Measurements from ENCODE around the gene TSPO2. TPM values are rescaled to one million over a fixed set of nuclear protein-coding genes. Genes with fewer than 3 reads are reported as not detected.
A peak's percentile ranks its signal among the peaks of the same experiment; 100 is the strongest.

Gene TSPO2
- total and polyA plus RNA-seq, 2 of the 8 experiments (the other 6 are each of a cell fraction or from before 2014, with no cell fraction given), result not detected

GRCh38 chr6:41061196-41061726 is 19.0 kb downstream of the TSPO2 start:
- TF ChIP-seq CTBP2 (IDR thresholded peaks at IDR 0.05; ENCODE audit: borderline replicate concordance, insufficient read depth, insufficient read length, low read length) (no peak), SP2 (IDR thresholded peaks at IDR 0.05; ENCODE audit: low read length) (no peak), CHD2 (IDR thresholded peaks at IDR 0.05; ENCODE audit: low read length) (no peak), RBBP5 (IDR thresholded peaks at IDR 0.05; ENCODE audit: borderline replicate concordance, low read depth, low read length) (no peak), EGR1 (IDR thresholded peaks at IDR 0.05; ENCODE audit: borderline replicate concordance, low read depth, low read length) (no peak), CBX5 (IDR thresholded peaks at IDR 0.05; ENCODE audit: low read depth, low read length) (no peak), SP4 (IDR thresholded peaks at IDR 0.05; ENCODE audit: low read length) (no peak), MAX (IDR thresholded peaks at IDR 0.05) (no peak), TEAD4 (IDR thresholded peaks at IDR 0.05; ENCODE audit: low read depth, low read length) (no peak), GABPA (IDR thresholded peaks at IDR 0.05; ENCODE audit: borderline replicate concordance, insufficient read depth, low read length) (no peak), SP1 (IDR thresholded peaks at IDR 0.05; ENCODE audit: low read depth, low read length) (no peak), GTF2F1 (IDR thresholded peaks at IDR 0.05; ENCODE audit: borderline replicate concordance, low read depth, low read length) (no peak)
- no peaks in the 10 kb centered on the region for H4K20me1 ChIP-seq (replicated peaks in 1 of 2; ENCODE audit: control insufficient read depth in 1 of 2, insufficient read depth in 2 of 2, low read length in 2 of 2)
- H3K56ac ChIP-seq (replicated peaks; ENCODE audit: insufficient read length, low read depth, low read length), result no peak overlapping the region
- 93% methylated on average over 13 of the region's 13 CpGs; no CpG with 5 or more reads in 1 of the 2 experiments for WGBS, 2 experiments (ENCODE audit: extremely low coverage in 1 of 2, insufficient coverage in 1 of 2, insufficient read length in 1 of 2, insufficient replicate concordance in 2 of 2, low coverage in 1 of 2, low lambda C conversion rate in 2 of 2, missing lambda C conversion rate in 1 of 2)
- H2BK20ac ChIP-seq (ENCODE audit: low read length), result no peak overlapping the region
- H3K4me2 ChIP-seq (ENCODE audit: insufficient read depth in 1 of 2, low read depth in 2 of 2, low read length in 2 of 2), result no peak overlapping the region
- H3K23ac ChIP-seq (ENCODE audit: insufficient read length), result no peak overlapping the region
- H3K79me1 ChIP-seq (ENCODE audit: low read depth, low read length), result no peaks in the 10 kb centered on the region
- no peak overlapping the region for H3K14ac ChIP-seq (ENCODE audit: insufficient read length)
- no peak overlapping the region for H3K18ac ChIP-seq (ENCODE audit: extremely low read depth, low read length)
- H3K27me3 ChIP-seq (replicated peaks in 1 of 4; ENCODE audit: control insufficient read depth in 3 of 4, extremely low read depth in 1 of 4, insufficient read depth in 3 of 4, low read length in 3 of 4), result no peaks in the 10 kb centered on the region
- H2BK15ac ChIP-seq (ENCODE audit: low read length), result no peak overlapping the region
- H4K91ac ChIP-seq (replicated peaks; ENCODE audit: insufficient read length, low read length), result no peak overlapping the region
- H3K4me1 ChIP-seq (replicated peaks in 1 of 4; ENCODE audit: control insufficient read depth in 3 of 4, insufficient read depth in 4 of 4, low read length in 3 of 4), result no peaks in the 10 kb centered on the region; a peak in 1 of 7 replicates
- no peak overlapping the region for H2BK5ac ChIP-seq (ENCODE audit: low read depth, low read length)
- H3K79me2 ChIP-seq (ENCODE audit: control insufficient read depth in 1 of 2, insufficient read depth in 2 of 2, low read length in 2 of 2), result no peaks in the 10 kb centered on the region
- peaks cover 4 to 30% (median 16%) of the 10 kb centered on the region in 4 experiments; a peak in 7 of 8 replicates for H3K36me3 ChIP-seq (ENCODE audit: control insufficient read depth in 2 of 4, insufficient read depth in 4 of 4, low read length in 3 of 4)
- no peak overlapping the region for H2BK120ac ChIP-seq (replicated peaks; ENCODE audit: low read depth, low read length)
- H3K9me3 ChIP-seq (ENCODE audit: insufficient read depth in 2 of 2, low read depth in 1 of 2, low read length in 1 of 2), result no peaks in the 10 kb centered on the region
- FAIRE-seq, result no peak
- H2AFZ ChIP-seq (ENCODE audit: low read length), result no peak overlapping the region
- no peak overlapping the region for H2BK12ac ChIP-seq (ENCODE audit: low read depth, low read length)
- H3K27ac ChIP-seq (ENCODE audit: low read depth, low read length), result no peak overlapping the region
- H3K9ac ChIP-seq (replicated peaks in 1 of 4; ENCODE audit: extremely low read depth in 1 of 4, low read depth in 3 of 4, low read length in 3 of 4), result no peak overlapping the region
- H2AK5ac ChIP-seq (ENCODE audit: low read depth, low read length), result no peak overlapping the region
- H3K23me2 ChIP-seq (ENCODE audit: low read depth, low read length), result no peaks in the 10 kb centered on the region
- H4K5ac ChIP-seq (ENCODE audit: insufficient read length, low read depth, low read length), result no peak overlapping the region
- H4K8ac ChIP-seq (ENCODE audit: extremely low read depth, insufficient read depth, low read length), result peak overlapping the region; percentile 69; the same call in 1 of the 2 replicates
- no peak overlapping the region for H3K4me3 ChIP-seq (ENCODE audit: extremely low read depth in 1 of 4, insufficient read depth in 2 of 4, low read depth in 3 of 4, low read length in 4 of 4)
- H3K4ac ChIP-seq (replicated peaks; ENCODE audit: insufficient read length, low read depth, low read length), result no peak overlapping the region
- POLR2A ChIA-PET (ENCODE audit: partially characterized antibody), result no interaction called here
- DNase-seq (ENCODE audit: low read depth in 1 of 2, low spot score in 2 of 2), result no peak
- CTCF ChIA-PET (ENCODE audit: partially characterized antibody), result interaction anchor here (2.0 kb wide), 1 partner anchor 22 kb away, joined by 11 read pairs; the partner anchor contains the start of gene UNC5CL

All from H1 (cell line).